Mesendoderm (in vitro differentiated cells): ENCODE results near the gene RAP1GDS1.

Experiments
- DNase-seq: peaks from one replicate; pipeline ENCODE4 v3.0.0; 2013
- H2AK5ac ChIP-seq: 2 replicates; pipeline ENCODE4 v1.6.1; 2013; ENCODE audit warnings: low read length, inconsistent platforms
- H2BK120ac ChIP-seq: 2 replicates; pipeline ENCODE4 v1.6.1; 2013; ENCODE audit warnings: low read depth, mild to moderate bottlenecking, low read length, moderate library complexity, mixed read lengths
- H2BK15ac ChIP-seq: replicated peaks from 2 replicates; pipeline ENCODE4 v1.6.1; 2013; ENCODE audit warnings: low read depth, mild to moderate bottlenecking, moderate library complexity
- H2BK5ac ChIP-seq: 2 replicates; pipeline ENCODE4 v1.6.1; 2013; ENCODE audit warnings: low read length, inconsistent platforms
- H3K18ac ChIP-seq: 2 replicates; pipeline ENCODE4 v1.6.1; 2013; ENCODE audit warnings: mild to moderate bottlenecking, low read length, mixed read lengths
- H3K23ac ChIP-seq: one replicate; pipeline ENCODE4 v1.6.1; 2013; ENCODE audit warnings: low read length
- H3K27ac ChIP-seq: 2 replicates; pipeline ENCODE4 v1.5.1; 2013; ENCODE audit warnings: low read depth, mild to moderate bottlenecking, inconsistent platforms, low read length, moderate library complexity
- H3K27me3 ChIP-seq: 2 replicates; pipeline ENCODE4 v1.6.1; 2013; ENCODE audit warnings: low read length, control low read depth, mild to moderate bottlenecking, inconsistent platforms; ENCODE audit not compliant: insufficient read depth, poor library complexity
- H3K36me3 ChIP-seq: 2 replicates; pipeline ENCODE4 v1.6.1; 2013; ENCODE audit warnings: low read length, inconsistent platforms; ENCODE audit not compliant: control insufficient read depth, insufficient read depth
- H3K4ac ChIP-seq: one replicate; pipeline ENCODE4 v1.6.1; 2013; ENCODE audit warnings: low read depth, mild to moderate bottlenecking, low read length, moderate library complexity
- H3K4me1 ChIP-seq: 2 replicates; pipeline ENCODE4 v1.6.1; 2013; ENCODE audit warnings: low read depth, low read length, inconsistent platforms; ENCODE audit not compliant: control insufficient read depth
- H3K4me2 ChIP-seq: 2 replicates; pipeline ENCODE4 v1.6.1; 2013; ENCODE audit warnings: low read length
- H3K4me3 ChIP-seq: 2 replicates; pipeline ENCODE4 v1.5.1; 2013; ENCODE audit warnings: mild to moderate bottlenecking, low read length
- H3K56ac ChIP-seq: one replicate; pipeline ENCODE4 v1.6.1; 2013; ENCODE audit warnings: low read length
- H3K79me1 ChIP-seq: 2 replicates; pipeline ENCODE4 v1.6.1; 2013; ENCODE audit warnings: low read length, inconsistent platforms
- H3K79me2 ChIP-seq: 2 replicates; pipeline ENCODE4 v1.6.1; 2013; ENCODE audit warnings: mild to moderate bottlenecking, low read length; ENCODE audit not compliant: control insufficient read depth, insufficient read depth
- H3K9ac ChIP-seq: 2 replicates; pipeline ENCODE4 v1.6.1; 2013; ENCODE audit warnings: low read length, inconsistent platforms
- H4K5ac ChIP-seq: one replicate; pipeline ENCODE4 v1.6.1; 2013; ENCODE audit warnings: low read length
- H4K8ac ChIP-seq: one replicate; pipeline ENCODE4 v1.6.1; 2013; ENCODE audit warnings: low read depth, mild to moderate bottlenecking, control low read depth, low read length, moderate library complexity
- WGBS: extraction: QIAGEN DNeasy Blood & Tissue Kit; methylation state at CpG from one replicate; pipeline ENCODE4 v1.1.7; 2013; ENCODE audit warnings: low lambda C conversion rate, missing lambda C conversion rate; ENCODE audit not compliant: insufficient coverage; ENCODE audit errors: extremely low coverage; 5-methylcytosine and 5-hydroxymethylcytosine counted together

RAP1GDS1 gene

GRCh38 chr4:98469771-98470170 lies 208.6 kb downstream of the RAP1GDS1 start:
- H2BK5ac ChIP-seq: no peak overlapping the region
- H4K8ac ChIP-seq: no peak overlapping the region
- H3K18ac ChIP-seq: no peak overlapping the region
- no peaks in the 10 kb centered on the region for H3K79me2 ChIP-seq
- H2BK15ac ChIP-seq: no peak overlapping the region
- no peak overlapping the region for H2BK120ac ChIP-seq
- H3K27ac ChIP-seq: no peak overlapping the region
- no CpG with 5 or more reads among the region's 2 CpGs for WGBS
- H3K23ac ChIP-seq: no peak overlapping the region
- H3K4ac ChIP-seq: no peak overlapping the region
- peak; percentile 22 for DNase-seq
- no peaks in the 10 kb centered on the region for H3K27me3 ChIP-seq
- no peak overlapping the region for H2AK5ac ChIP-seq
- H3K36me3 ChIP-seq: no peaks in the 10 kb centered on the region
- no peak overlapping the region for H3K9ac ChIP-seq
- H3K56ac ChIP-seq: no peak overlapping the region
- H4K5ac ChIP-seq: no peak overlapping the region
- H3K79me1 ChIP-seq: no peaks in the 10 kb centered on the region
- no peak overlapping the region for H3K4me3 ChIP-seq
- no peak overlapping the region for H3K4me2 ChIP-seq
- no peaks in the 10 kb centered on the region for H3K4me1 ChIP-seq

- Histone ChIP-seq H3K36me3 (no peaks in the 10 kb centered on the region), H3K23ac (no peak overlapping the region), H3K27me3 (no peaks in the 10 kb centered on the region), H2BK5ac (no peak overlapping the region), H3K4me3 (no peak overlapping the region), H2AK5ac (no peak overlapping the region), H4K8ac (no peak overlapping the region), H3K9ac (no peak overlapping the region), H3K4me2 (no peak overlapping the region), H2BK15ac (no peak overlapping the region), H3K79me2 (no peaks in the 10 kb centered on the region), H3K4me1 (no peaks in the 10 kb centered on the region), H3K4ac (no peak overlapping the region), H3K79me1 (no peaks in the 10 kb centered on the region), H3K56ac (no peak overlapping the region), H2BK120ac (no peak overlapping the region), H3K27ac (no peak overlapping the region), H4K5ac (no peak overlapping the region), H3K18ac (no peak overlapping the region)
- DNase-seq: no peak
- WGBS: no CpG with 5 or more reads among the region's 3 CpGs
These were observed 209.2 kb downstream of the RAP1GDS1 start for GRCh38 chr4:98470366-98470765.

- Histone ChIP-seq H3K4me3 (no peak overlapping the region), H3K18ac (no peak overlapping the region), H3K27me3 (no peaks in the 10 kb centered on the region), H2BK5ac (no peak overlapping the region), H3K4me2 (no peak overlapping the region), H3K79me2 (no peaks in the 10 kb centered on the region), H3K56ac (no peak overlapping the region), H3K4ac (no peak overlapping the region), H2BK120ac (no peak overlapping the region), H3K36me3 (no peaks in the 10 kb centered on the region), H2BK15ac (no peak overlapping the region), H3K9ac (no peak overlapping the region), H3K27ac (no peak overlapping the region), H3K4me1 (no peaks in the 10 kb centered on the region), H4K5ac (no peak overlapping the region), H2AK5ac (no peak overlapping the region), H3K79me1 (no peaks in the 10 kb centered on the region), H3K23ac (no peak overlapping the region), H4K8ac (no peak overlapping the region)
- no peak for DNase-seq
- no CpG with 5 or more reads among the region's 7 CpGs for WGBS
These were observed 209.6 kb downstream of the RAP1GDS1 start for GRCh38 chr4:98470831-98471230.

- DNase-seq: no peak
- Histone ChIP-seq H4K5ac (no peak overlapping the region), H3K9ac (no peak overlapping the region), H3K23ac (no peak overlapping the region), H3K4me1 (no peaks in the 10 kb centered on the region), H3K4me3 (no peak overlapping the region), H3K27me3 (no peaks in the 10 kb centered on the region), H2BK5ac (no peak overlapping the region), H3K79me1 (no peaks in the 10 kb centered on the region), H3K4me2 (no peak overlapping the region), H3K79me2 (no peaks in the 10 kb centered on the region), H4K8ac (no peak overlapping the region), H3K27ac (no peak overlapping the region), H2AK5ac (no peak overlapping the region), H2BK15ac (no peak overlapping the region), H3K36me3 (no peaks in the 10 kb centered on the region), H3K56ac (no peak overlapping the region), H3K18ac (no peak overlapping the region), H2BK120ac (no peak overlapping the region), H3K4ac (no peak overlapping the region)
- WGBS: no CpG with 5 or more reads among the region's 5 CpGs
These were observed 211.9 kb downstream of the RAP1GDS1 start for GRCh38 chr4:98473046-98473445.

GRCh38 chr4:98474408-98474844 lies 213.2 kb downstream of the RAP1GDS1 start:
- Histone ChIP-seq H3K9ac (no peak overlapping the region), H2BK5ac (no peak overlapping the region), H3K4ac (no peak overlapping the region), H4K8ac (no peak overlapping the region), H3K79me1 (no peaks in the 10 kb centered on the region), H4K5ac (no peak overlapping the region), H3K4me1 (no peaks in the 10 kb centered on the region), H3K27me3 (no peaks in the 10 kb centered on the region), H3K56ac (no peak overlapping the region), H2BK15ac (no peak overlapping the region), H3K23ac (no peak overlapping the region), H3K27ac (no peak overlapping the region), H3K79me2 (no peaks in the 10 kb centered on the region), H3K18ac (no peak overlapping the region), H3K36me3 (no peaks in the 10 kb centered on the region), H2BK120ac (no peak overlapping the region), H2AK5ac (no peak overlapping the region), H3K4me3 (no peak overlapping the region), H3K4me2 (no peak overlapping the region)
- no peak for DNase-seq
- WGBS: no CpG with 5 or more reads among the region's 3 CpGs

- Histone ChIP-seq H3K4ac (no peak overlapping the region), H2BK15ac (no peak overlapping the region), H3K23ac (no peak overlapping the region), H4K5ac (no peak overlapping the region), H3K56ac (no peak overlapping the region), H3K79me1 (no peaks in the 10 kb centered on the region), H4K8ac (no peak overlapping the region), H3K4me3 (no peak overlapping the region), H3K36me3 (no peaks in the 10 kb centered on the region), H3K18ac (no peak overlapping the region), H3K9ac (no peak overlapping the region), H3K4me1 (no peaks in the 10 kb centered on the region), H3K27ac (no peak overlapping the region), H3K27me3 (no peaks in the 10 kb centered on the region), H2AK5ac (no peak overlapping the region), H3K4me2 (no peak overlapping the region), H2BK120ac (no peak overlapping the region), H3K79me2 (no peaks in the 10 kb centered on the region), H2BK5ac (no peak overlapping the region)
- WGBS: no CpG with 5 or more reads among the region's 9 CpGs
- no peak for DNase-seq
These were observed 215.7 kb downstream of the RAP1GDS1 start for GRCh38 chr4:98476891-98477290.
